Spleen (tissue), 11 donors: ENCODE data around the gene FBXO10. TPM values are rescaled to one million over a fixed set of nuclear protein-coding genes. Genes with fewer than 3 reads are reported as not detected.

Source experiments
- DNase-seq: peaks from one replicate; pipeline ENCODE4 v3.0.0-alpha.2; 2020
- H3K27ac ChIP-seq, 8 donors: fragments of 200-600 bp; sonication (generic) in 7 of 8; 1 replicate in 4 of 8; 2 replicates in 4 of 8; pipeline versions ENCODE4 v1.5.0 to v1.8.0; 2016 to 2021; ENCODE audit warnings: inconsistent platforms in 4 of 8, mild to moderate bottlenecking in 4 of 8, moderate library complexity in 1 of 8
- H3K27me3 ChIP-seq, 7 donors: fragments of 200-600 bp; sonication (generic) in 6 of 7; replicated peaks in 1 of 7; 1 replicate in 4 of 7; 2 replicates in 3 of 7; pipeline versions ENCODE4 v1.5.0 to v1.8.0; 2016 to 2021; ENCODE audit warnings: inconsistent platforms in 3 of 7, mild to moderate bottlenecking in 1 of 7
- H3K36me3 ChIP-seq, 6 donors: fragments of 200-600 bp; sonication (generic) in 5 of 6; 1 replicate in 4 of 6; 2 replicates in 2 of 6; pipeline versions ENCODE4 v1.5.0 to v1.8.0; 2016 to 2021; ENCODE audit warnings: inconsistent platforms in 2 of 6
- H3K4me1 ChIP-seq, 6 donors: fragments of 200-600 bp; sonication (generic) in 5 of 6; 1 replicate in 3 of 6; 2 replicates in 3 of 6; pipeline versions ENCODE4 v1.5.0 to v1.8.0; 2016 to 2021; ENCODE audit warnings: inconsistent platforms in 3 of 6
- H3K4me3 ChIP-seq, 8 donors: fragments of 200-600 bp; sonication (generic) in 7 of 8; 1 replicate in 4 of 8; 2 replicates in 4 of 8; pipeline versions ENCODE4 v1.5.0 to v1.8.0; 2016 to 2021; ENCODE audit warnings: inconsistent platforms in 4 of 8, mild to moderate bottlenecking in 4 of 8, moderate library complexity in 2 of 8
- H3K9me3 ChIP-seq, 8 donors: fragments of 200-600 bp; sonication (generic) in 7 of 8; 1 replicate in 4 of 8; 2 replicates in 4 of 8; pipeline versions ENCODE4 v1.5.0 to v1.8.0; 2016 to 2021; ENCODE audit warnings: inconsistent platforms in 4 of 8
- POLR2A ChIP-seq, 3 donors: fragments of 450-650 bp; IDR thresholded peaks; one replicate each; pipeline ENCODE4 v1.5.1; 2017; ENCODE audit warnings: antibody characterized with exemption in 3 of 3, mild to moderate bottlenecking in 1 of 3
- POLR2AphosphoS5 ChIP-seq, 3 donors: sonication (generic); formaldehyde crosslinking; IDR thresholded peaks; one replicate each; pipeline ENCODE4 v1.5.1; 2017; ENCODE audit warnings: antibody characterized with exemption in 3 of 3
- WGBS, 5 donors: extraction: QIAGEN DNeasy Blood & Tissue Kit in 3 of 5; methylation state at CpG; one replicate each; pipeline versions ENCODE4 v1.1.5 to v1.1.7; 2013 to 2018; 5-methylcytosine and 5-hydroxymethylcytosine counted together
- intact Hi-C: fragments of 100-400 bp; cut with DNase I; formaldehyde crosslinking; loops from one replicate; pipeline ENCODE4 v1.15.0; 2023; ENCODE audit warnings: low total_unique reads
- polyA plus RNA-seq, 3 donors: library from polyadenylated mRNA; stranded (reverse); fragments of 200-250 nt; gene quantifications; one replicate each; pipeline ENCODE4 v1.2.1, GENCODE V29; 2013
- total RNA-seq, 7 donors: library from RNA; depleted of rRNA in 3 of 7; stranded (reverse); fragments of >200 nt in 3 of 7; fragmentation: NEBNext Ultra II Directional in 4 of 7; extraction: Animal tissue kit (Norgen Biotek cat#: 25700) in 4 of 7; gene quantifications; one replicate each; pipeline versions ENCODE4 v1.1.0 to v1.2.1, GENCODE V29; 2016 to 2021
- TF ChIP-seq, protein P1 (sequence below), 11 experiments: fragments of 200-600 bp in 7 of 11; fragments of 450-650 bp in 4 of 11; sonication (generic) in 4 of 11; IDR thresholded peaks in 8 of 11; conservative IDR thresholded peaks in 3 of 11; 1 replicate in 7 of 11; 2 replicates in 4 of 11; pipeline versions ENCODE4 v1.4.0 to v1.8.0; 2016 to 2021; ENCODE audit warnings: antibody characterized with exemption in 11 of 11, inconsistent platforms in 4 of 11, mild to moderate bottlenecking in 1 of 11
- donor health status: healthy with polysubstance abuse.
- donor health status: DM: no; HTN: no; CAD: no; lungs with moderate emphysema.
- donor health status: DM: no; HTN: no; CAD: no.
- donor health status: Bipolar disorder and iron deficiency.
- donor health status: healthy.
- donor health status: DM: no; HTN: no; CAD: no.
- donor health status: DM: yes; HTN: yes; CAD: no.

Gene FBXO10
- total and polyA plus RNA-seq, 10 donors = 3.2 to 36.9 (median 18.6) TPM

DNA sequence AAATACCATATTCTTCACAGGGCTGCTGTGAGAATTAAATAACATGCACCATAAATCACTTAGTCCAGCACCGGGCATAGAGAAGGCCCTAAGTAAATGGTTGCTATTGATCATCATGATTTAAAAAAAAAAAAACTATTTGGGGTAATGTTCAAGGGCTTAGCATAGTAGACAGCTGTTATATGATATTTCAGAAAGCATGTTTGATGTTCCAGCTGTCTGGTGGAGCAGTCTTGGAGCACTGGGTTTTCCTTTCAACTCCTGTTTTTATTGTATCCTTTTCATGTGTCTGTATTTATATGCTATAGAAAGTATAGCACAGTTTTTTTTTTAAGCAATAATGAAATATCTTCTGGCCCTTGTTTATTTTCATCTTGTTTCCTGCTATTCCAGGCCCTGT, 44.2 kb upstream of the FBXO10 start:
- 89 to 97% (median 91%) methylated on average over 1 of the region's 1 CpG for WGBS, 5 donors
- intact Hi-C loops = no loop called here
- Histone ChIP-seq H3K4me3 (no peak overlapping the region), H3K36me3 (no peaks in the 10 kb centered on the region), H3K9me3 (no peaks in the 10 kb centered on the region), H3K4me1 (no peaks in the 10 kb centered on the region), H3K27ac (no peak overlapping the region), H3K27me3 (peaks cover 0 to 5% (median 0%) of the 10 kb centered on the region in 7 donors)
- TF ChIP-seq POLR2A (IDR thresholded peaks at IDR 0.05) (no peak), POLR2AphosphoS5 (IDR thresholded peaks at IDR 0.05) (no peak)
- TF ChIP-seq, protein P1, sequence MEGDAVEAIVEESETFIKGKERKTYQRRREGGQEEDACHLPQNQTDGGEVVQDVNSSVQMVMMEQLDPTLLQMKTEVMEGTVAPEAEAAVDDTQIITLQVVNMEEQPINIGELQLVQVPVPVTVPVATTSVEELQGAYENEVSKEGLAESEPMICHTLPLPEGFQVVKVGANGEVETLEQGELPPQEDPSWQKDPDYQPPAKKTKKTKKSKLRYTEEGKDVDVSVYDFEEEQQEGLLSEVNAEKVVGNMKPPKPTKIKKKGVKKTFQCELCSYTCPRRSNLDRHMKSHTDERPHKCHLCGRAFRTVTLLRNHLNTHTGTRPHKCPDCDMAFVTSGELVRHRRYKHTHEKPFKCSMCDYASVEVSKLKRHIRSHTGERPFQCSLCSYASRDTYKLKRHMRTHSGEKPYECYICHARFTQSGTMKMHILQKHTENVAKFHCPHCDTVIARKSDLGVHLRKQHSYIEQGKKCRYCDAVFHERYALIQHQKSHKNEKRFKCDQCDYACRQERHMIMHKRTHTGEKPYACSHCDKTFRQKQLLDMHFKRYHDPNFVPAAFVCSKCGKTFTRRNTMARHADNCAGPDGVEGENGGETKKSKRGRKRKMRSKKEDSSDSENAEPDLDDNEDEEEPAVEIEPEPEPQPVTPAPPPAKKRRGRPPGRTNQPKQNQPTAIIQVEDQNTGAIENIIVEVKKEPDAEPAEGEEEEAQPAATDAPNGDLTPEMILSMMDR (IDR thresholded peaks at IDR 0.05 in 8 of 11, conservative IDR thresholded peaks at IDR 0.05 in 3 of 11) = no peak
- DNase-seq = no peak

DNA sequence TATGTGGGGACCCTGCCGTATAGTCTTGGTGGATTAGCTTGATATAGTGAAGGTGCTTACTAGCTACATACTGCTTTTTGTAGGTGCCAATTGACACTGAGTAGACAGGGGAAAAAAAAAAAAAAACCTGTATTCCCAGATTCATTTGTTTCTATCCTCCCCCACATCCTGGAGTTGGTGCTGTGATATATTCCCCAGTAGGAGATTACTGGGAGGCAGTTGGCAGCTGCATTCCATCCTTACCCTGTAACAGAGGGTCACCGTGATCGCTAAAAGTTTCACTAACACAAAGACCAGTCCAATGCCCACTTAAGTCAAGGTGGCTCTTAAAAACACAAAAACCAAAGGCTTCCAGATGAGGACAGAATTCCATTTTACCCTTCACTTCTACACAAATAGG, 43.6 kb upstream of the FBXO10 start:
- Histone ChIP-seq H3K27me3 (peaks cover 0 to 5% (median 0%) of the 10 kb centered on the region in 7 donors), H3K9me3 (no peaks in the 10 kb centered on the region), H3K4me1 (no peaks in the 10 kb centered on the region), H3K4me3 (no peak overlapping the region), H3K27ac (no peak overlapping the region), H3K36me3 (no peaks in the 10 kb centered on the region)
- 90 to 97% (median 91%) methylated on average over 3 of the region's 3 CpGs for WGBS, 5 donors
- intact Hi-C loops = no loop called here
- TF ChIP-seq POLR2AphosphoS5 (IDR thresholded peaks at IDR 0.05) (no peak), POLR2A (IDR thresholded peaks at IDR 0.05) (no peak)
- TF ChIP-seq, protein P1 (IDR thresholded peaks at IDR 0.05 in 8 of 11, conservative IDR thresholded peaks at IDR 0.05 in 3 of 11) = no peak
- no peak for DNase-seq

DNA sequence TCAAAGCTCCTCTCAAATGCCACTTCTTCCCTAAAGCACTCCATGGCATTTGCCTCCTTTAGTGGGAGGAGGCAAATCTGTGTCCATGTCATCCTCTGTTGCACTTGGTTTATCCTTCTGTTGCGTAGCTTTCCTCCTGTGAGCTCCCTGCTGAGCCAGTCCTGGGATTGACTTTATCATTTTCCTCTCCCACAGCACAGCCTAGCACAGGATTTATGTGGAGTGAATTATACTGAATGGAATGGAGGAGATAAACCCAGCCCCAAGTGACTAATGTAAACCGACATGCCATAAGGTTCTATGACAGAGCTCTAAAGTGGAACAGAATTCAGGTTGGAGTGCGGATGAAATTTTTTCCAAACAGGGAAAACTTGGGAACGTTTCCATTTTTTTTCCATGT, 42.6 kb upstream of the FBXO10 start:
- intact Hi-C loops = no loop called here
- no peaks in the 10 kb centered on the region for H3K4me1 ChIP-seq
- peaks cover 0 to 6% (median 0%) of the 10 kb centered on the region in 7 donors for H3K27me3 ChIP-seq
- no peaks in the 10 kb centered on the region for H3K9me3 ChIP-seq
- no peak for DNase-seq
- no peaks in the 10 kb centered on the region for H3K36me3 ChIP-seq
- 87 to 95% (median 91%) methylated on average over 4 of the region's 4 CpGs for WGBS, 5 donors
- TF ChIP-seq, protein P1 (IDR thresholded peaks at IDR 0.05 in 8 of 11, conservative IDR thresholded peaks at IDR 0.05 in 3 of 11) = no peak
- TF ChIP-seq POLR2A (IDR thresholded peaks at IDR 0.05) (no peak), POLR2AphosphoS5 (IDR thresholded peaks at IDR 0.05) (no peak)
- H3K27ac ChIP-seq = no peak overlapping the region
- H3K4me3 ChIP-seq = no peak overlapping the region

DNA sequence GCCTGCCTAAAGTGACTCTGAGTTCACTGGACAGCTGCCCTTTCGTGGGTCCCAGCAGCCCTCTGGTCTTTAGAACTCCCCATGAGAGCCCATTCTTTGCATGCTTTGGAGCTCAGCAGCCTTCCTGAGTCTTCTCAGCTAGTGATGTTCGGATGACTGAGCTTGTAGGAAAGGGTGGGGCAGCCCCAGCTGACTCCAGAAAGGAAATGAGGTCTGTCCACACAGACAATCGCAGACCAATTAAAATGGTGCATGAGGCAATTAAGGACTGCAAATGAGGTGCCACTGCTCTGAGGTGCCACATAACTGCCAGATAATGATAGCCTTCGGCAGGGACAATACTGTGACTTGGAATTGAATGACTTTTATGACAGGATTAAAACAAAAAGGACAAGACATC, 41.7 kb upstream of the FBXO10 start:
- intact Hi-C loops = no loop called here
- WGBS, 5 donors = 50 to 72% (median 54%) methylated on average over 4 of the region's 4 CpGs
- TF ChIP-seq POLR2A (IDR thresholded peaks at IDR 0.05) (no peak), POLR2AphosphoS5 (IDR thresholded peaks at IDR 0.05) (no peak)
- TF ChIP-seq, protein P1 (IDR thresholded peaks at IDR 0.05 in 8 of 11, conservative IDR thresholded peaks at IDR 0.05 in 3 of 11) = no peak
- no peaks in the 10 kb centered on the region for H3K9me3 ChIP-seq
- no peak overlapping the region for H3K27ac ChIP-seq
- peaks cover 0 to 6% (median 0%) of the 10 kb centered on the region in 7 donors for H3K27me3 ChIP-seq
- no peaks in the 10 kb centered on the region for H3K36me3 ChIP-seq
- DNase-seq = no peak
- H3K4me1 ChIP-seq = no peaks in the 10 kb centered on the region
- H3K4me3 ChIP-seq = no peak overlapping the region
